Renal pelvis (tissue), 4 donors: ENCODE measurements around the gene NAA25. TPM values are rescaled to one million over a fixed set of nuclear protein-coding genes. Genes with fewer than 3 reads are reported as not detected.
"Not testable (repeated sequence)": the region's sequence is repeated elsewhere in the genome, so short reads cannot be mapped to it uniquely, and the experiment has no call there.

ENCODE experiments used
- DNase-seq: peaks from one replicate; pipeline ENCODE4 v3.0.0-alpha.2; 2013
- polyA plus RNA-seq, 3 donors: library from polyadenylated mRNA; unstranded; fragments of 120-200 nt; gene quantifications; one replicate each; pipeline ENCODE4 v1.2.1, GENCODE V29; 2013; ENCODE audit not compliant: insufficient read length in 3 of 3

NAA25 gene
- polyA plus RNA-seq, 3 donors = 18.6 to 26.9 (median 25.9) TPM

GRCh38 chr12:112121780-112122565 is 13.4 kb upstream of the NAA25 start:
- DNase-seq = no peak

- no peak for DNase-seq
Observed at GRCh38 chr12:112117685-112118084, 9.1 kb upstream of the NAA25 start.

- DNase-seq = no peak
Observed at GRCh38 chr12:112116232-112117060, 7.9 kb upstream of the NAA25 start.

DNA sequence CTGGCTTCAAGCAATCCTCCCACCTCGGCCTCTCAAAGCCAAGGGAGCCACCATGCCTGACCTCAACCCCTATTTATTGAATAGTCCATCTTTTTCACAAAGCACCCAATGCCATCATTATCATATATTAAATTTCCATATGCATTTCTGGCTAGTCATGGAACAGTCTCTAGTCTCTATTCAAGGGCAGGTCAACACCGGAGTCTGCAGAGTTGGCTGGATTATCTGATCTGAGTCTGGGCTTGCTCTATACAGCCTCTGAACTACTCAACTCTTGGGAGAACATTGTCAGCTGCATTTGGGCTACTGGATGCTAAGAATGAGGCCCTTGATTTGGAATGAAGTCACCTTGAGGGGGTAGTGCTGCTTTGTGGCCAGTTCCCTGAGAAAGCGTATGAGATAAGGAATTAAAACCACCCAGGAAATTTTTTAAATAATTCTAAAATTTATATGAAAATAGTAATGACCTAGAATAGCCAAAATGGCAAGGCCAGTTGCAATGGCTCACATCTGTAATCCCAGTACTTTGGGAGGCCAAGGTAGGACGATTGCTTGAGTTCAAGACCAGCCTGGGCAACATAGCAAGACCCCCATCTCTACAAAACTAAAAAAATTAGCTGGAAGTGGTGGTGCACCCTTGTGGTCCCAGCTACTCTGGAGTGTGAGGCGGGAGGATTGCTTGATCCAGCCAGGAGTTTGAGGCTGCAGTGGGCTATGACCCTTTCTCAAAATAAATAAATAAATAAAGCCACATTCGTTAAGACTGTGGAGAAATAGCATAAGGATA is 6.9 kb upstream of the NAA25 start:
- no peak for DNase-seq

- DNase-seq = no peak
Observed at GRCh38 chr12:112112409-112113133, 4.0 kb upstream of the NAA25 start.

- no peak for DNase-seq
Observed at GRCh38 chr12:112111931-112112330, 3.3 kb upstream of the NAA25 start.

DNA sequence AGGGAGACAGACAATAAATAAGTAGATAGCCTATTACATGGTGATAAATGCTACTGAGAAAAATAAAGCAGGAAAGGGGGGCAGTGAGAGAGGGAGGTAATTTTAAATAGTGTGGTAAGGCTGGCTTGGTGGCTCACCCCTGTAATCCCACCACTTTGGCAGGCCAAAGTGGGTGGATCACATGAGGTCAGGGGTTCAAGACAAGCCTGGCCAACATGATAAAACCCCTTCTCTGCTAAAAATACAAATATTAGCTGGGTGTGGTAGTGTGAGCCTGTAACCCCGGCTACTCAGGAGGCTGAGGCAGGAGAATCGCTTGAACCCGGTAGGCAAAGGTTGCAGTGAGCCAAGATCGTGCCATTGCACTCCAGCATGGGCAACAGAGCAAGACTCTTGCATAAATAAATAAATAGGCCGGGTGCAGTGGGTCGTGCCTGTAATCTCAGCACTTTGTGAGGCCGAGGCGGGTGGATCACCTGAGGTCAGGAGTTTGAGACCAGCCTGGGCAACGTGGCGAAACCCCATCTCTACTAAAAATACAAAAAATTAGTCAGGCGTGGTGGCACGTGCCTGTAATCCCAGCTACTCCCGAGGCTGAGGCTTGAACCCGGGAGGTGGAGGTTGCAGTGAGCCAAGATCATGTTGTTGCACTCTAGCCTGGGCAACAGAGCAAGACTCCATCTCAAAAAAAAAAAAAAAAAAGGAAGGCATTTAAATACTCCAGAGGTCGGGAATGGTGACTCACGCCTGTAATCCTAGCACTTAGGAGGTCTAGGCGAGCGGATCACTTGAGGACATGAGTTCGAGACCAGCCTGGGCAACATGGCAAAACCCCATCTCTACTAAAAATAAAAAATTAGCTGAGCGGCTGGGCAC is 2.4 kb upstream of the NAA25 start:
- not testable (repeated sequence) for DNase-seq

GRCh38 chr12:112107306-112108201 is 1.0 kb downstream of the NAA25 start:
- no peak for DNase-seq

DNA sequence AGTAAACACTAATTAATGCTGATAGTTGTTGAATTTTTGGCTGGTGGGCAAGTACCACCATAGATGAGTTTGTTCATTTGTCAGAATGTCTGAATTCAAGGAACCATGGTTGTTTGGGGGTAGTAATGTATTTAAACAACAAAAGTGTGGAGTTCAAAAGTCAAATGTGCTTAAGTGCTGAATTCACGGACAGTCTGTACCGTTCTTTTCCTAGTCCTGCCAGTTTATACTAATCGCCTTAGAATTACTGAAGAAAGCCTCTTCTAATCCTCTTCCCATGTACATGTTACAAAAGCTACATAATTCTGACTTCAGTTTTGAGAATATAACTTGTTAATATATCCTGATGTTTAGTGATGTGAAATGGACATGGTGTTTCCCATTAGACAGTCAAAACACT is 2.7 kb downstream of the NAA25 start:
- DNase-seq = no peak

GRCh38 chr12:112103758-112104503 is 4.7 kb downstream of the NAA25 start:
- DNase-seq = no peak

GRCh38 chr12:112102746-112103145 is 5.8 kb downstream of the NAA25 start:
- not testable (repeated sequence) for DNase-seq

- no peak for DNase-seq
Observed at GRCh38 chr12:112102127-112102526, 6.5 kb downstream of the NAA25 start.

GRCh38 chr12:112100500-112100899 is 8.1 kb downstream of the NAA25 start:
- DNase-seq = not testable (repeated sequence)

DNA sequence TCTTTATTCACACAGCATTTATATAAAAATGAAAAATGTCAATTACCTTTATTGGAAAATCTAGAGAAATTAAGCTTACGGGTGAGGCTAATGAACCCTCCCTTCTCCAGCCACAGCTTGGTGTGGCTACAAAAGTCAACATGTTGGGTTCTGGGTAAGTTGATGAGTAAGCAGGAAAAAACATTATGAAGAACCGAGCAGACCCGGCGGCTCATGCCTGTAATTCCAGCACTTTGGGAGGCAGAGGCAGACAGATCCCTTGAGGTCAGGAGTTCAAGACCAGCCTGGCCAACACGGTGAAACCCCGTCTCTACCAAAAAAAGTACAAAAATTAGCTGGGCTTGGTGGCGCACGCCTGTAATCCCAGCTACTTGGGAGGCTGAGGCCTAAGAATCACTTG is 10.9 kb downstream of the NAA25 start:
- no peak for DNase-seq

DNA sequence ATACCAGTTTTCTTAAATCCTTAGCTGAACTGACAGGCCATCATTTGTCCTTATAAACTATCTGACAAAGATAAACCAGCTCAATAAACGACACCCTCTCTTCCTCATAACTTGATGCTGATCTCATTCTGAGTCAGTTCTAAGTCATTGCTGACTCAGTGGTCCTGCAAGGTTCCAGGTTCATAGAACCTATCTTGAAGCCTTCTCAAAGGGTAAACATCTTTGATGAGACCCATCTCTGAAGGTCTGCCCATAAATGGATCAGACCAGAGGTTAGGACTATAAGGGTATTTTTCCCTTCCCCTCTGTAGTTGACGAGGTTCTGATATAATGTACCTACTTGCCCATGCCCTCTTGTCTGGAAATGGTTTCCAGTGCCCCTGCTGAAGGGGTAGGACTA is 11.9 kb downstream of the NAA25 start:
- DNase-seq = no peak

DNA sequence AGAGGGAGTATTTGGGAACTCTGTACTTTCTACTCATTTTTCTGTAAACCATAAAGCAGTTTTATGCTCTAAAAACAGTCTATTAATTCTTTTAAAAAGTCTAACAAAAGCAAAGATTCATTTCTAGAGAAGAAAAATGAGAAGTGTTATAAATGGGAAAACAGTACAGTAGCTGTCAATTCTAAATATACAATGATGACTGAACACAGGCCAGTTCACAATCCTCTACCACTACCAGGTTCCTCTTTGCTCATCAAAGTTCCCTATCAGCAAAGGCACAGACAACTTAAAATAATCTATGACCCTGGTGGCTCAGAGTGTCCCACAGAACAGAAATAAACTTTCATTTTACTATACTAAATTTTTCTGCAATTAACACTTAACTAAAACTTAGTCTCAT is 12.5 kb downstream of the NAA25 start:
- no peak for DNase-seq

DNA sequence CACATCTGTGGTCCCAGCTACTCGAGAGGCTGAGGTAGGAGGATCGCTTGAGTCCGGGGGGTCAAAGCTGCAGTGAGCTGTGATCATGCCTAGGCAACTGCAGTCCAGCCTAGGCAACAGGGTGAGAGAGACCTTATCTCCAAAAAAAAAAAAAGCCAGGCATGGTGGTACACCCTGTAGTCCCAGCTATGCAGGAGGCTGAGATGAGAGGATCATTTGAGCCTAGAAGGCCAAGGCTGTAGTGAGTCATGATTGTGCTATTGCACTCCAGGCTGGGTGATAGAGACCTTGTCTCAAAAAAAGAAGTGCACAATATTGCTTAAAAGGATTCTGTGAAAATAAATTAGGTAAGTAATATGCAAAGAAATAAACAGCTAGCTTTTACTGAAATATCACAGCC is 17.0 kb downstream of the NAA25 start:
- DNase-seq = no peak

- no peak for DNase-seq
Observed at GRCh38 chr12:112087851-112088250, 20.7 kb downstream of the NAA25 start.
